HepG2 (cell line): ENCODE data around the gene OTULINL. TPM values are rescaled to one million over a fixed set of nuclear protein-coding genes. Genes with fewer than 3 reads are reported as not detected.

Source experiments
- ATAC-seq: fragments of 200-7000 bp; cut with Tn5 transposase; 3 replicates; pipeline ENCODE4 v1.9.1; 2020; ENCODE audit warnings: mild to moderate bottlenecking, moderate library complexity
- BruUV-seq: library from RNA; stranded (reverse); fragments of 400-500 nt; replicated peaks from 2 replicates; lab custom pipeline; 2021; lab: Mats Ljungman, UMichigan
- CTCF ChIA-PET: fragments of 300-600 bp; formaldehyde crosslinking; extraction: SDS; loops from one replicate; lab custom pipeline; 2021; ENCODE audit warnings: low total read pairs, inconsistent platforms, low intra/inter-chr PET ratio; lab: Yijun Ruan, JAX
- POLR2A ChIA-PET: fragments of 350-600 bp; sonication (Branson Sonifier 250); formaldehyde crosslinking; loops from one replicate; lab custom pipeline; 2020; ENCODE audit warnings: antibody characterized with exemption, inconsistent platforms; lab: Yijun Ruan, JAX
- DNase-seq: peaks from one replicate; pipeline ENCODE4 v3.0.0-alpha.2; 2015; ENCODE audit warnings: low spot score
- FAIRE-seq: peaks from 3 replicates; lab custom pipeline; 2011; peaks lifted over from hg19 to GRCh38; lab: Jason Lieb, UNC
- H2AFZ ChIP-seq: one replicate; pipeline ENCODE4 v1.6.1; 2011; ENCODE audit warnings: low read length, inconsistent platforms
- H3K27ac ChIP-seq: fragments of 300-600 bp; 3 replicates; pipeline ENCODE4 v1.8.0; 2011; ENCODE audit warnings: mixed run types, mild to moderate bottlenecking, mixed read lengths, low read length, inconsistent platforms; ENCODE audit not compliant: insufficient read depth; ENCODE audit errors: extremely low read length
- H3K27me3 ChIP-seq, 2 experiments: fragments of 200-600 bp in 1 of 2; 2 replicates in 1 of 2; 3 replicates in 1 of 2; pipeline versions ENCODE4 v1.6.0 to v1.8.0; 2011; ENCODE audit warnings: low read length in 2 of 2, mild to moderate bottlenecking in 2 of 2, moderate library complexity in 2 of 2, inconsistent platforms in 1 of 2; ENCODE audit not compliant: insufficient read depth in 2 of 2, control insufficient read depth in 1 of 2
- H3K36me3 ChIP-seq, 2 experiments: fragments of 200-600 bp in 1 of 2; replicated peaks in 1 of 2; 2 replicates in 1 of 2; 3 replicates in 1 of 2; pipeline versions ENCODE4 v1.5.1 to v1.8.0; 2011; ENCODE audit warnings: low read length in 2 of 2, inconsistent platforms in 1 of 2; ENCODE audit not compliant: insufficient read depth in 2 of 2, control insufficient read depth in 1 of 2
- H3K4me1 ChIP-seq: 2 replicates; pipeline ENCODE4 v1.5.1; 2012; ENCODE audit warnings: low read length, inconsistent platforms; ENCODE audit not compliant: insufficient read depth
- H3K4me2 ChIP-seq: 2 replicates; pipeline ENCODE4 v1.6.0; 2011; ENCODE audit warnings: low read depth, low read length, inconsistent platforms
- H3K4me3 ChIP-seq, 3 experiments: fragments of 200-600 bp in 1 of 3; sonication (generic), shearing (Covaris generic) in 1 of 3; replicated peaks in 1 of 3; 2 replicates each; pipeline ENCODE4 v1.5.1; 2011 to 2016; ENCODE audit warnings: low read length in 3 of 3, inconsistent platforms in 2 of 3, low read depth in 2 of 3, mild to moderate bottlenecking in 2 of 3, control low read depth in 1 of 3, mixed read lengths in 1 of 3; ENCODE audit not compliant: insufficient read depth in 1 of 3
- H3K79me2 ChIP-seq: one replicate; pipeline ENCODE4 v1.6.1; 2011; ENCODE audit warnings: low read length, inconsistent platforms; ENCODE audit not compliant: insufficient read depth
- H3K9ac ChIP-seq: 2 replicates; pipeline ENCODE4 v1.6.0; 2011; ENCODE audit warnings: mild to moderate bottlenecking, low read depth, low read length, inconsistent platforms; ENCODE audit not compliant: insufficient read depth
- H3K9me3 ChIP-seq: 2 replicates; pipeline ENCODE4 v1.5.1; 2012; ENCODE audit warnings: mild to moderate bottlenecking, low read length
- H4K20me1 ChIP-seq: 2 replicates; pipeline ENCODE4 v1.6.0; 2011; ENCODE audit warnings: inconsistent platforms, mild to moderate bottlenecking, low read length, moderate library complexity; ENCODE audit not compliant: insufficient read depth
- ARID5B ChIP-seq: IDR thresholded peaks from 2 replicates; pipeline ENCODE4 v1.4.0; 2020; ENCODE audit warnings: mild to moderate bottlenecking, missing genetic modification reagents
- CHD2 ChIP-seq: IDR thresholded peaks from 2 replicates; pipeline ENCODE4 v1.6.1; 2011; ENCODE audit warnings: low read depth, low read length, improper control_type of control experiment
- EHMT2 ChIP-seq: fragments of 200-600 bp; sonication (generic); IDR thresholded peaks from 2 replicates; pipeline ENCODE4 v1.7.0; 2017; ENCODE audit warnings: antibody characterized with exemption, low read depth, low read length, borderline replicate concordance
- ERF ChIP-seq: IDR thresholded peaks from 2 replicates; pipeline ENCODE4 v1.6.1; 2018; ENCODE audit warnings: missing biosample characterization, missing genetic modification reagents
- GTF3A ChIP-seq: sonication (generic); formaldehyde crosslinking; conservative IDR thresholded peaks from 2 replicates; pipeline ENCODE4 v1.4.0; 2020; ENCODE audit warnings: mild to moderate bottlenecking, missing genetic modification reagents
- KLF11 ChIP-seq: IDR thresholded peaks from 2 replicates; pipeline ENCODE4 v1.6.1; 2016; ENCODE audit warnings: missing compliant biosample characterization
- KLF6 ChIP-seq: IDR thresholded peaks from 2 replicates; pipeline ENCODE4 v1.8.0; 2016; ENCODE audit warnings: missing biosample characterization, missing genetic modification reagents
- KMT2B ChIP-seq: IDR thresholded peaks from 2 replicates; pipeline ENCODE4 v1.6.1; 2016; ENCODE audit warnings: missing genetic modification reagents, missing compliant biosample characterization
- MIER2 ChIP-seq: IDR thresholded peaks from 2 replicates; pipeline ENCODE4 v1.6.1; 2016; ENCODE audit warnings: missing biosample characterization, missing genetic modification reagents
- RARA ChIP-seq: IDR thresholded peaks from 2 replicates; pipeline ENCODE4 v1.6.1; 2016; ENCODE audit warnings: missing genetic modification reagents, missing compliant biosample characterization
- TFAP4 ChIP-seq: sonication (generic); IDR thresholded peaks from 2 replicates; pipeline ENCODE4 v1.6.1; 2016; ENCODE audit warnings: low read depth, borderline replicate concordance
- WIZ ChIP-seq: sonication (generic); formaldehyde crosslinking; IDR thresholded peaks from 2 replicates; pipeline ENCODE4 v1.5.1; 2020; ENCODE audit warnings: mild to moderate bottlenecking, missing genetic modification reagents
- ZNF550 ChIP-seq: sonication (generic); formaldehyde crosslinking; IDR thresholded peaks from 2 replicates; pipeline ENCODE4 v1.4.0; 2020; ENCODE audit warnings: mild to moderate bottlenecking, missing genetic modification reagents, borderline replicate concordance
- ZNF792 ChIP-seq: IDR thresholded peaks from 2 replicates; pipeline ENCODE4 v1.6.1; 2016
- ZNF816 ChIP-seq: sonication (generic); formaldehyde crosslinking; IDR thresholded peaks from 2 replicates; pipeline ENCODE4 v1.8.0; 2022; ENCODE audit warnings: missing genetic modification reagents, mild to moderate bottlenecking, borderline replicate concordance
- ZSCAN9 ChIP-seq: IDR thresholded peaks from 2 replicates; pipeline ENCODE4 v1.6.1; 2016; ENCODE audit warnings: borderline replicate concordance
- WGBS: methylation state at CpG from one replicate; pipeline ENCODE4 v1.1.6; 2017; ENCODE audit warnings: low lambda C conversion rate; 5-methylcytosine and 5-hydroxymethylcytosine counted together
- in situ Hi-C: cut with HindIII; loops from 2 replicates; pipeline ENCODE4 v1.10.0; 2017; ENCODE audit warnings: low pct_unique_long_range_greater_than_20kb; ENCODE audit not compliant: extremely low pct_ligation_motif_present
- intact Hi-C: fragments of 100-400 bp; cut with micrococcal nuclease; formaldehyde crosslinking; loops from one replicate; pipeline ENCODE4 v1.10.0; 2022; ENCODE audit not compliant: unreplicated experiment
- polyA plus RNA-seq, 8 experiments: library from polyadenylated mRNA; depleted of rRNA in 3 of 8; stranded (reverse) in 7 of 8; unstranded in 1 of 8; fragments of >200 nt; fragmentation: Illumina TruSeq in 4 of 8; extraction: Trizol in 4 of 8; gene quantifications; 2 replicates each; pipeline versions ENCODE4 v1.2.1 to v1.2.3, GENCODE V29; 2011 to 2016; ENCODE audit warnings: low read depth in 4 of 8, missing spikeins in 1 of 8, mixed read lengths in 1 of 8; ENCODE audit not compliant: insufficient read depth in 1 of 8
- total RNA-seq, 5 experiments: library from RNA; depleted of rRNA; stranded (reverse); fragments of >200 nt; fragmentation: Illumina TruSeq; extraction: Trizol; gene quantifications; 2 replicates each; pipeline ENCODE4 v1.2.3, GENCODE V29; 2016; ENCODE audit warnings: low read depth in 1 of 5

The OTULINL gene
- total and polyA plus RNA-seq, 2 of the 13 experiments (the other 11 are each of a cell fraction or from before 2014, with no cell fraction given): 0.04 to 0.40 TPM

- in situ Hi-C loops (no loop called here), intact Hi-C loops (no loop called here)
- H4K20me1 ChIP-seq: no peaks in the 10 kb centered on the region
- H2AFZ ChIP-seq: no peak overlapping the region
- ATAC-seq (no peak), DNase-seq (no peak)
- no peak overlapping the region for H3K4me3 ChIP-seq
- no TSS peak for BruUV-seq
- no peaks in the 10 kb centered on the region for H3K4me1 ChIP-seq
- no peaks in the 10 kb centered on the region for H3K9me3 ChIP-seq
- no peaks in the 10 kb centered on the region for H3K27me3 ChIP-seq
- H3K9ac ChIP-seq: no peak overlapping the region
- ChIA-PET CTCF (no interaction called here), POLR2A (no interaction called here)
- no peaks in the 10 kb centered on the region for H3K79me2 ChIP-seq
- no peak overlapping the region for H3K4me2 ChIP-seq
- H3K36me3 ChIP-seq: no peaks in the 10 kb centered on the region
- TF ChIP-seq ZSCAN9 (CRISPR knock-in tag): no peak
- no peak for TF ChIP-seq ZNF550 (CRISPR knock-in tag)
- TF ChIP-seq ZNF816 (CRISPR knock-in tag): no peak
- TF ChIP-seq, all 625 proteins: peak for 0
- H3K27ac ChIP-seq: no peak overlapping the region
- no peak for FAIRE-seq
These were observed 45.7 kb downstream of the OTULINL start for GRCh38 chr5:14627270-14627669.

GRCh38 chr5:14628346-14628745 lies 46.8 kb downstream of the OTULINL start:
- Histone ChIP-seq H3K9me3 (no peaks in the 10 kb centered on the region), H3K4me3 (no peak overlapping the region), H4K20me1 (no peaks in the 10 kb centered on the region), H3K27me3 (no peaks in the 10 kb centered on the region), H3K9ac (no peak overlapping the region), H2AFZ (no peak overlapping the region), H3K4me2 (no peak overlapping the region), H3K36me3 (no peaks in the 10 kb centered on the region), H3K27ac (no peak overlapping the region), H3K4me1 (no peaks in the 10 kb centered on the region), H3K79me2 (no peaks in the 10 kb centered on the region)
- DNase-seq (peak; percentile 50), ATAC-seq (peak; percentile 57; the same call in 1 of the 3 replicates), FAIRE-seq (peak; percentile 52)
- intact Hi-C loops (no loop called here), in situ Hi-C loops (no loop called here)
- 4% methylated on average over 3 of the region's 3 CpGs for WGBS
- no TSS peak for BruUV-seq
- ChIA-PET POLR2A (no interaction called here), CTCF (no interaction called here)
- TF ChIP-seq KLF6 (CRISPR knock-in tag) (peak; percentile 74; the same call in 1 of the 2 replicates), ERF (0 out of 2 replicates have a peak, but pooled peaks have one; percentile 53), RARA (CRISPR knock-in tag) (peak; percentile 25; the same call in 1 of the 2 replicates), MIER2 (CRISPR knock-in tag) (peak; percentile 98), EHMT2 (peak; percentile 96), GTF3A (CRISPR knock-in tag) (no peak), ZNF792 (CRISPR knock-in tag) (0 out of 2 replicates have a peak, but pooled peaks have one; percentile 27), ARID5B (CRISPR knock-in tag) (peak; percentile 39; the same call in 1 of the 2 replicates), TFAP4 (no peak), WIZ (peak; percentile 76; the same call in 1 of the 2 replicates), CHD2 (no peak), KMT2B (CRISPR knock-in tag) (0 out of 2 replicates have a peak, but pooled peaks have one; percentile 31), KLF11 (CRISPR knock-in tag) (0 out of 2 replicates have a peak, but pooled peaks have one; percentile 57)
